MM.1S (cell line): ENCODE measurements around the gene SMOC2.

ENCODE experiments used
- DNase-seq: peaks from one replicate; pipeline ENCODE4 v3.0.0-alpha.2; 2015
- H2AFZ ChIP-seq: fragments of 300-600 bp; sonication (generic); 2 replicates; pipeline ENCODE4 v1.6.0; 2016; ENCODE audit warnings: antibody characterized with exemption, low read length
- H3F3A ChIP-seq: fragments of 300-600 bp; sonication (generic); 2 replicates; pipeline ENCODE4 v1.6.1; 2016; ENCODE audit warnings: mild to moderate bottlenecking, antibody characterized with exemption, low read length, moderate library complexity, mixed read lengths; ENCODE audit not compliant: insufficient read depth
- H3K27ac ChIP-seq: fragments of 300-600 bp; sonication (generic); 2 replicates; pipeline ENCODE4 v1.5.1; 2016; ENCODE audit warnings: mild to moderate bottlenecking, low read length
- H3K27me3 ChIP-seq: fragments of 300-600 bp; sonication (generic); replicated peaks from 2 replicates; pipeline ENCODE4 v1.6.0; 2016; ENCODE audit warnings: low read length; ENCODE audit not compliant: insufficient read depth
- H3K36me3 ChIP-seq: fragments of 300-600 bp; sonication (generic); replicated peaks from 2 replicates; pipeline ENCODE4 v1.6.1; 2016; ENCODE audit warnings: mild to moderate bottlenecking, low read length, mixed read lengths; ENCODE audit not compliant: insufficient read depth
- H3K4me1 ChIP-seq: fragments of 300-600 bp; sonication (generic); 2 replicates; pipeline ENCODE4 v1.6.1; 2016; ENCODE audit warnings: low read length, mixed read lengths
- H3K4me2 ChIP-seq: fragments of 300-600 bp; sonication (generic); 2 replicates; pipeline ENCODE4 v1.6.0; 2016; ENCODE audit warnings: low read depth, low read length
- H3K4me3 ChIP-seq: fragments of 300-600 bp; sonication (generic); 2 replicates; pipeline ENCODE4 v1.5.1; 2016; ENCODE audit warnings: low read length, mixed read lengths
- H3K79me2 ChIP-seq: fragments of 300-600 bp; sonication (generic); 2 replicates; pipeline ENCODE4 v1.6.1; 2016; ENCODE audit warnings: mixed run types, low read length, mixed read lengths
- H3K9ac ChIP-seq: fragments of 300-600 bp; sonication (generic); 2 replicates; pipeline ENCODE4 v1.6.1; 2016; ENCODE audit warnings: low read length, mixed read lengths
- H3K9me2 ChIP-seq: fragments of 300-600 bp; sonication (generic); replicated peaks from 2 replicates; pipeline ENCODE4 v1.6.1; 2016; ENCODE audit warnings: mild to moderate bottlenecking, low read length, mixed read lengths; ENCODE audit not compliant: insufficient read depth
- H3K9me3 ChIP-seq: fragments of 300-600 bp; sonication (generic); replicated peaks from 2 replicates; pipeline ENCODE4 v1.6.1; 2016; ENCODE audit warnings: mild to moderate bottlenecking, low read length, mixed read lengths; ENCODE audit not compliant: insufficient read depth
- H4K20me1 ChIP-seq: fragments of 300-600 bp; sonication (generic); 2 replicates; pipeline ENCODE4 v1.6.1; 2016; ENCODE audit warnings: mild to moderate bottlenecking, low read length, moderate library complexity, mixed read lengths; ENCODE audit not compliant: insufficient read depth
- EZH2 ChIP-seq: fragments of 300-600 bp; sonication (generic); optimal IDR thresholded peaks from 2 replicates; pipeline ENCODE3; 2017; ENCODE audit warnings: low read depth, mild to moderate bottlenecking, antibody characterized with exemption, low read length, mixed read lengths
- EZH2phosphoT487 ChIP-seq: fragments of 300-600 bp; sonication (generic); IDR thresholded peaks from 2 replicates; pipeline ENCODE4 v1.6.1; 2018; ENCODE audit warnings: antibody characterized with exemption, low read length
- TF ChIP-seq, protein P1 (sequence below): fragments of 300-600 bp; sonication (generic); IDR thresholded peaks from 2 replicates; pipeline ENCODE4 v1.5.1; 2016; ENCODE audit warnings: antibody characterized with exemption, low read length, mixed read lengths

Gene SMOC2

DNA sequence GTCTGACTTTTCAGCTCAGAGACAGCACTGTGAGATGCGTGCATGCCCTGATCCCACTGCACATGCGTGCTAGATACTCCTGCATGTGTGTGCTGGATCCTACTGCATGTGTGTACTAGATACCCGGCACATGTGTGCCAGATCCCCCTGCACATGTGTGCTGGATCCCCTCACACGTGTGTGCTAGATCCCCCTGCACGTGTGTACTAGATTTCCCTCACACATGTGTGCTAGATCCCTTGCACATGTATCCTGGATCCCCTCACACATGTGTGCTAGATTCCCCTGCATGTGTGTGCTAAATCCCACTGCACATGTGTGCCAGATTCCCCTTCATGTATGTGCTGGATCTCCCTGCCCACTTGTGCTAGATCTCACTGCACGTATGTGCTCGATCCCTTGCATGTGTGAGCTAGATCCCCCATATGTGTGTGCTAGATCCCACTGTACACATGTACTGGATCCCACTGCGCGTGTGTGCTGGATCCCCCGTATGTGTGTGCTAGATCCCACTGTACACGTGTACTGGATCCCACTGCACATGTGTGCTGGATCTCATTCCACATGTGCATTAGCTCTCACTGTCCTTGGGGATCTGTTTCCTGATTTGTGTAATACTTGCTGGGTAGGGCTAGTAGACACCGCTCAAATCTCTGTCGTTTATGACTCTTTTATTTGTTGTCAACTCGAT, 214.6 kb downstream of the SMOC2 start:
- H2AFZ ChIP-seq, result no peak overlapping the region
- no peaks in the 10 kb centered on the region for H3K4me1 ChIP-seq
- no peaks in the 10 kb centered on the region for H4K20me1 ChIP-seq
- H3K4me2 ChIP-seq, result no peak overlapping the region
- no peaks in the 10 kb centered on the region for H3K27me3 ChIP-seq
- no peak overlapping the region for H3K9ac ChIP-seq
- H3K27ac ChIP-seq, result no peak overlapping the region
- H3F3A ChIP-seq, result no peaks in the 10 kb centered on the region
- H3K36me3 ChIP-seq, result no peaks in the 10 kb centered on the region
- no peak overlapping the region for H3K4me3 ChIP-seq
- no peaks in the 10 kb centered on the region for H3K9me2 ChIP-seq
- no peaks in the 10 kb centered on the region for H3K9me3 ChIP-seq
- no peak for TF ChIP-seq EZH2phosphoT487
- TF ChIP-seq EZH2, result no peak
- TF ChIP-seq, protein P1, sequence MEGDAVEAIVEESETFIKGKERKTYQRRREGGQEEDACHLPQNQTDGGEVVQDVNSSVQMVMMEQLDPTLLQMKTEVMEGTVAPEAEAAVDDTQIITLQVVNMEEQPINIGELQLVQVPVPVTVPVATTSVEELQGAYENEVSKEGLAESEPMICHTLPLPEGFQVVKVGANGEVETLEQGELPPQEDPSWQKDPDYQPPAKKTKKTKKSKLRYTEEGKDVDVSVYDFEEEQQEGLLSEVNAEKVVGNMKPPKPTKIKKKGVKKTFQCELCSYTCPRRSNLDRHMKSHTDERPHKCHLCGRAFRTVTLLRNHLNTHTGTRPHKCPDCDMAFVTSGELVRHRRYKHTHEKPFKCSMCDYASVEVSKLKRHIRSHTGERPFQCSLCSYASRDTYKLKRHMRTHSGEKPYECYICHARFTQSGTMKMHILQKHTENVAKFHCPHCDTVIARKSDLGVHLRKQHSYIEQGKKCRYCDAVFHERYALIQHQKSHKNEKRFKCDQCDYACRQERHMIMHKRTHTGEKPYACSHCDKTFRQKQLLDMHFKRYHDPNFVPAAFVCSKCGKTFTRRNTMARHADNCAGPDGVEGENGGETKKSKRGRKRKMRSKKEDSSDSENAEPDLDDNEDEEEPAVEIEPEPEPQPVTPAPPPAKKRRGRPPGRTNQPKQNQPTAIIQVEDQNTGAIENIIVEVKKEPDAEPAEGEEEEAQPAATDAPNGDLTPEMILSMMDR, result no peak
- no peak for DNase-seq
- no peaks in the 10 kb centered on the region for H3K79me2 ChIP-seq

- no peak for DNase-seq
- no peak overlapping the region for H3K9ac ChIP-seq
- no peaks in the 10 kb centered on the region for H3F3A ChIP-seq
- H3K4me3 ChIP-seq, result no peak overlapping the region
- H3K4me2 ChIP-seq, result no peak overlapping the region
- no peaks in the 10 kb centered on the region for H3K9me3 ChIP-seq
- H3K9me2 ChIP-seq, result no peaks in the 10 kb centered on the region
- no peaks in the 10 kb centered on the region for H3K27me3 ChIP-seq
- no peaks in the 10 kb centered on the region for H3K36me3 ChIP-seq
- no peaks in the 10 kb centered on the region for H3K79me2 ChIP-seq
- no peak overlapping the region for H3K27ac ChIP-seq
- H2AFZ ChIP-seq, result no peak overlapping the region
- no peaks in the 10 kb centered on the region for H4K20me1 ChIP-seq
- TF ChIP-seq EZH2phosphoT487 (no peak), EZH2 (no peak)
- TF ChIP-seq, protein P1, result no peak
- H3K4me1 ChIP-seq, result no peaks in the 10 kb centered on the region
Measured at GRCh38 chr6:168658059-168658458, 217.1 kb downstream of the SMOC2 start.

DNA sequence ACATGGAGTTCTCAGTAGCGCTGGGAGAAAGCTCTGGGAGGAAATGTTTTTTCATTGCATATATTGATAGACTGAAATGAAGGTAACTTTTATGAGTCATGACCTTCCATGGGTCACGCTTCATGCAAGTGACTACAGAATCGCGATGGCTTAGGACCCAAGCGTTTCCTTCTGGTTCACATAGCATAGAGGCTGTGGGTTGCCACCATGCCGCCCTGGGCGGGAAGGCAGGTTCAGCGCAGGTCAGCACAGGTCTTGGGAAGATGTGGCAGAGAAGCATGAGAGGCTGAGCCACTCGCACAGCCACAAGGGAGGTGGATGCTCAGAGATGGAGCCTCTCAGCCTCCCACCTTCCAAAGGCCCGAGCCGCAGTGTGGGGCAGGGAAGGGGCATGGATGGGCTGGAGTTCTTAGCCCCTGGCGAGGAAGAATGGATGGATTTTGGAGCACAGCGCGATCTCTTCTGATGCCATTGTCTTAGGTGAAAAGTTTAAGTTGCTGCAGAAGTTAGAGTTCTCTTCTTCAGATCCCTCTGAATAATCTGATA, 219.5 kb downstream of the SMOC2 start:
- Histone ChIP-seq H3K79me2 (no peaks in the 10 kb centered on the region), H3K36me3 (no peaks in the 10 kb centered on the region)

More for the DNA sequence above, 219.5 kb downstream of the SMOC2 start:
- TF ChIP-seq EZH2, result no peak
- no peak for TF ChIP-seq EZH2phosphoT487
- TF ChIP-seq, protein P1, result no peak
- Histone ChIP-seq H3K27ac (no peak overlapping the region), H3K4me1 (no peaks in the 10 kb centered on the region), H4K20me1 (no peaks in the 10 kb centered on the region), H3K9me2 (no peaks in the 10 kb centered on the region), H3K27me3 (no peaks in the 10 kb centered on the region), H3K4me2 (no peak overlapping the region), H3K4me3 (no peak overlapping the region), H3K9me3 (no peaks in the 10 kb centered on the region), H3K9ac (no peak overlapping the region), H2AFZ (no peak overlapping the region), H3F3A (no peaks in the 10 kb centered on the region)
- DNase-seq, result no peak
